Measurements from ENCODE around the gene CEP44.
"Not testable (repeated sequence)": the region's sequence is repeated elsewhere in the genome, so short reads cannot be mapped to it uniquely, and the experiment has no call there.

The CEP44 gene

DNA sequence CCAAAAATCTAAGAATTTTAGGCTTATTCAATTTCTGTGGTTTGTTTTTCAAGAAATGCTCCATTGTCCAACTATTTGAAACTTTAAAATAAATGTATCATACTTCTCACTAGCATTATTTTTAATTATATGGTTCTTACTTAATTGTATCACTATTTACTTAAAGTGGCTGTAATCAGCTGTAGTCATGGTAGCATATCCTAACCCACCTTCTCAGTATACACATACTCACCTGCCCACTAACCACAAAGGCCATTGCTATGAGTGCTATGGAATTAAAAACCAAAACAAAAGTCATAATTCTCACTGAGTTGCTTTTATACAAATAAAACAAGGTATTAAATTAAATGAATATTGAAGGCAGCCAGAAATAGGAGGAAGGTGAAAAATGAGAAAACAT, 5.2 kb upstream of the CEP44 start:
- no peak for DNase-seq (ENCODE audit: low read depth)

DNA sequence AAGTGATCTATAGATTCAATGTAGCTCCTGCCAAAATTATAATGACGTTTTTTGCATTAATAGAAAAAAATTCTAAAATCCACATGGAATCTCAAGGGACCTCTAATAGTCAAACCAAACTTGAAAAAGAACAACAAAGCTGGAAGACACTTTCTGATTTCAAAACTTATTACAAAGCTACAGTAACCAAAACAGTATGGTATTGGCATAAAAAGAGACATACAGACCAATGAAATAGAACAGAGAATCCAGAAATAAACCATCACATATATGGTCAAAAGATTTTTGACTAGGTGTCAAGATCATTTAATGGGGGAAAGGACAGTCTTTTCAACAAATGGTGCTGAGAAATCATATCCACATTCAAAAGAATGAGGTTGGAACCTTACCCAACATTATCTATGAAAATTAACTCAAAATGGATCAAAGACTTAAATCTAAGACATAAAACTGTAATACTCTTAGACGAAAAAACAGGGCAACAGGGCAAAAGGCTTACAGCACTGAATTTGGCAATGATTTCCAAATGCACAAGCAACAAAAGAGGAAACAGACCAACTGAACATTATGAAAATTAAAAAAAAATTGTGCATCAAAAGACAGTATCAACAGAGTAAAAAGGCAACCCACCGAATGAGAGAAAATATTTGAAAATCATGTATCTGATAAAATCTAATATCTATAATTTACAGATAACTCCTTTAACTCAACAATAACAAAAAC, 4.1 kb upstream of the CEP44 start:
- no peak for DNase-seq (ENCODE audit: low read depth)

DNA sequence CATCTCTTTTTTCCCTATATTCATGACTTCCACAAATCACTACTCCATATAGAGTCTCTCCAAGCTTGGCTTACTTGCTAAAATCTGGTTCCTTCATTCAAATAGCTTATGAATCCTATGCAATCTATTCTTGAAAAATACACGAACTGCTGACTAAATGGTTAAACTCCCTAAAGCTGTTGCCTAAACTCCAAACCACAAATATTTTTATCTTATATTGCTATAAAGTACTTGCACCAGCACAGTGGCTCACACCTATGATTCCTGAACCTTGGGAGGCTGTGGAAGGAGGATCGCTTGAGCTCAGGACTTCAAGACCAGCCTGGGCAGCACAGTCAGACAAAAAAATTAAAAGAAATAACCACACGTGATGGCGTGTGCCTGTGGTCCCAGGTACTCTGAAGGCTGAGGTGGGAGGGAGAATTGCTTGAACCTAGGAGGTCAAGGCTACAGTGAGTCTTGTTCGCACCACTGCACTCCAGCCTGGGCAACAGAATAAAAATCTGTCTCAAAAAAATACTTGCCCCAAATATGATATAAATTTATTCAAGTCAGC, 2.5 kb upstream of the CEP44 start:
- no peak for DNase-seq (ENCODE audit: low read depth)

DNA sequence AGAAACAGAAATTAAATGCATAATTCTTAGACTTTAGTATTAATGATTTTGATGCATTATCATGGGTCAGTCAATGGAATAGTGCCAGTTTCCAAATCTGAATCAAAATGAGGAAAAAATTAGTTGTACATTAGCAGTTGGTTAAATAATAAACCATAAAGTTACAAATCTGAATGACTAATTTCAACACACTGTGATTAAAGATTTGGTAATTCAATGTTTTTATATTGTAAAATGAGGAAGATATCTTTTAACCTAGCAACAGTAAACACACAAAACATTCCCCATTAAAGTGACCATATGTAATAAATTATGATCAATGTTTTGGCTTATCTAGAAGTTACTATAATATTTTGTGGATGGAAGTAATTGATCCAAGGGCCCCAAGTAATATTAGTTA, 1.8 kb upstream of the CEP44 start:
- DNase-seq (ENCODE audit: low read depth), result no peak

DNA sequence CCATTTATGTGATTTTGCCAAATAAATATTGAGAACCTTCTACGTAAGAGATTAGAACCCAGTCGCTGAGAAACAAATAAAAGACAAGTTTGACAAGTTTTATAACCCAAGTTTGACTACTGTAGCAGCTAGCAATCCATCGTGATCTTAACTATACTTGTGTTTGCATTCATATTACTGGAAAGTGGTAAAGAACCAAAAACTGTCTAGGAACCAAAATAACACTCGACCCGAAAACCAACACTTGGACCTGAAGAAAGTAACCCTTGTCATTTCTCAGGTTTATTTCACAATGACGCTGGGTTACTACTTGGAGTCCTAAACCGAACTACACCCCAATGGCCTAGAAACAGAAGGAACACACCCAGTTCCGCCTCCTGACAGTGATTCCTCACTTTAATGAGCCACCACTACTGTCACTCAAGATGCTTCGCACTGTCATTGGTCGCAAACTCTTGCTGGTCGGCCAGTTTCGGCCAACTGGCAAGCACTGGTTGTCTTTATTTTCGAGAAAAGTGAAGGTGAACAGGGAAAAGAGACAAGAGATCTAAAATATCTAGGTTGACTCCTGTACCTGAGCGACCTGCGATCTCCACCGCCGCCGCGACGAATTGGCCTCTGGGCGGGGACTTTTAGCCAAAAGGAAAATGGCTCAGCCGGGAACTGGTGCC, 740 bp upstream of the CEP44 start:
- peak; percentile 94 for DNase-seq (ENCODE audit: low read depth)

DNA sequence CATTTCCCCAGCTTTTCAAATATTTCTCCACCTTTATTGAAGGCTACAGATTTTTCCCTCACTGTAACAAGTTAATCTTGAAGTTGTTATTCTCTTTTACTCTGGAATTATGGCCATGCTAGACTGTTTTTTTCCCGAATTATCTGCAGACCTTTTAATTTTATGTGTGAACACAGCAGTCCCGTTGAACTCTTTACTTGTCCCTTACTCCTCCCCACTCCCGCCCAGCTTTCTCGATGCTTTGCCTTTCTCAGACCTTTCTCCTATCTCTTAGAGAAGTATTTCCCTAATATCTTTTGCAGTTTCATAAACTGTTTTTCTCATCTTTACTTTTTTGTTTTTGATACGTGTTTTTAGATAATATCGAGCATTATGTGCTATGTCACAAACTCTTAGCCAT, 776 bp downstream of the CEP44 start:
- DNase-seq (ENCODE audit: low read depth), result no peak

DNA sequence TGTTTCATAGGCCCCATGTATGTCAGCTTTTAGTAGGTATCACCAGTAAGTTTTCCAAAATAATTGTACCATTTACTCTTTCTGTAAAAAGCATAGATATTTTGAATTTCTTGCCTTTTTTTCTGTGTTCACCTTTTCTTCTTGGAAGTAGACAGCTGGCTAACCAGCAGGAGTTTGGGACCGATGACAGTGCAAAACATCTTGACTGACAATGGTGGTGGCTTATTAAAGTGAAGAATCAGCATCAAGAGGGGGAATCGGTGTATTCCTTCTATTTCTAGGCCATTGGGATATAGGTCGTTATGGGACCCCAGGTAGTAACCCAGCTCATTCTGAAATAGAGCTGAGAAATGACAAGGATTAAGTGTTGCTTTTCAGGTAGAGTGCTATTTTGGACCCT, 3.2 kb downstream of the CEP44 start:
- DNase-seq (ENCODE audit: low read depth), result no peak

DNA sequence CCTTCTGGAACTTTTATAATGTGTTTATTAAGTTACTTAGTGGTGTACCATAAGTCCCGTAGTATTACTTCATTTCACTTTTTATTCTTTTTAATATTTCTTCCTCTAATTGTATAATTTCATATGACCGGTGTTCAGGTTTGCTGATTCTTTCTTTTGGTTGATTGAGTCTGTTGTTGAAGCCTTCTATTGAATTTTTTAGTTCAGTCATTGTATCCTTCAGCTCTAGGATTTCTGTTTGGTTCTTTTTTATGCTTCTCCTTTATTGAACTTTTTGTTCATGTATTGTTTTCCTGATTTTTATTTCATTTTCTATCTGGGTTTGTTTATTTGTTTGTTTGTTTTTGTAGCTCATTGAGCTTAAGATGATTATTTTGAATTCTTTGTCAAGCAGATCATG, 8.8 kb downstream of the CEP44 start:
- DNase-seq (ENCODE audit: low read depth), result no peak

DNA sequence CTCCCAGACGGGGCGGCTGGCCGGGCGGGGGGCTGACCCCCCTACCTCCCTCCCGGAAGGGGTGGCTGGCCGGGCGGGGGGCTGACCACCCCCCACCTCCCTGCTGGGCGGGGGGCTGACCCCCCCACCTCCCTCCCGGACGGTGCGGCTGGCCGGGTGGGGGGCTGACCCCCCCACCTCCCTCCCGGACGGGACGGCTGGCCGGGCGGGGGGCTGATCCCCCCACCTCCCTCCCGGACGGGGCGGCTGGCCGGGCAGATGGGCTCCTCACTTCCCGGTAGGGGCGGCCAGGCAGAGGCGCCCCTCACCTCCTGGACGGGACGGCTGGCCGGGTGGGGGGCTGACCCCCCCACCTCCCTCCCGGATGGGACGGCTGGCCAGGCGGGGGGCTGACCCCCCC, 10.9 kb downstream of the CEP44 start:
- DNase-seq (ENCODE audit: low read depth), result not testable (repeated sequence)

DNA sequence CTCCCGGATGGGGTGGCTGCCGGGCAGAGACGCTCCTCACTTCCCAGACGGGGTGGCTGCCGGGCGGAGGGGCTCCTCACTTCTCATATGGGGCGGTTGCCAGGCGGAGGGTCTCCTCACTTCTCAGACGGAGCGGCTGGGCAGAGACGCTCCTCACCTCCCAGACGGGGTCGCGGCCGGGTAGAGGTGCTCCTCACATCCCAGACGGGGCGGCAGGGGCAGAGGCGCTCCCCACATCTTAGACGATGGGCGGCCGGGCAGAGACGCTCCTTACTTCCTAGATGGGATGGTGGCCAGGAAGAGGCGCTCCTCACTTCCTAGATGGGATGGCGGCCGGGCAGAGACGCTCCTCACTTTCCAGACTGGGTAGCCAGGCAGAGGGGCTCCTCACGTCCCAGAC, 11.4 kb downstream of the CEP44 start:
- not testable (repeated sequence) for DNase-seq (ENCODE audit: low read depth)

DNA sequence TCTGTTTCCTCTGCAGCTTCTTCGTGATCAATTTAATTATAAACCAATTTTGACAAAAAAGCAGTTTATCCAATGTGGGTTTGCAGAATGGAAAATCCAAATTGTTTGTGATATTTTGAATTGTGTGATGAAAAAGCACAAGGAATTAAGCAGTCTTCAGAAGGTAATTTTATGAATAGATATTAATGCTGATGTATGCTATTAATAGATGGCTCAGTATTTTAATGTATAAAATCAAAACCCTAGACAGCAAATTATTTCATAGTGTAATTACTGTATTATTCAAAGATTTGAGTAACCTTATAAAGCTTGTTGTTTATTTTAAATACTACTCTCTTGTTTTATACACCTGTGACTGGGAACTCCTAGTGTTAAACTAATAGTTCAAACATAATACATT, 20.0 kb downstream of the CEP44 start:
- no peak for DNase-seq (ENCODE audit: low read depth)

DNA sequence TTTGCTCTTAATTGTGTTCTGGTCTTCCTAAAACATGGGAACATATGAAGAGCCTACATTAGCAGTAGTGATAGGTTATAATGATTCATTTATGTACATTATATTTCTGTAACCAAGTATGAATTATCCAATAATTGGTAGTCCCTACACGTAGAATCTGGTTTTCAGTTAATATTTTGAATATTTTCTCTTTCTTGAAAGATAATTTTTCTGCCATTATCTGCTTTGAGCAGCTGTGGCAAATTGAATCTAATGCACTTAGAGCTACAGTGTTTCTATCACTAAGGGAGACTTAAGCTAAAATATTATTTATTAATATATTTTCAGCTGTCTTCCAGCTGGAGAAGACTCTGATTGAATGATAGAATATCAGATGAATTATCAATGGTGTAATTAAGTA, 21.0 kb downstream of the CEP44 start:
- no peak for DNase-seq (ENCODE audit: low read depth)

DNA sequence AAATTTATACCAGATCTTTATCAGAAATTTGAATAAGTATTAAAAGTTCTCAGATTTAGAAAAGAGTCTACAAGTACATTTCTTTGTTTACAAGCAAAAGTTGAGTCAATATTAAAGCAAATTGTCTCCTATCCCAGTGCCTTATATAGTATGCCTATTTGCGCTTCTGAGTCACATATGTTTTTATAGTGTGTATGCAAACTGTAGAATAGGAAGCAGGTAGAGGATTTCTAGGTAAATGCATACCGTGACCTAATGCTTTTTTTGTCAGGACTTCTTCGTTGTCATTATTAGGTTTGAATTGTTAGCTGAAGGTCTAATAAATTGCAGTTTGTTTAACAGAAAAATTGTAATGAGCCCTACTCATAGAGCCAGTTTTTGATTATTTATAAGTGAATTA, 22.2 kb downstream of the CEP44 start:
- DNase-seq (ENCODE audit: low read depth), result no peak

DNA sequence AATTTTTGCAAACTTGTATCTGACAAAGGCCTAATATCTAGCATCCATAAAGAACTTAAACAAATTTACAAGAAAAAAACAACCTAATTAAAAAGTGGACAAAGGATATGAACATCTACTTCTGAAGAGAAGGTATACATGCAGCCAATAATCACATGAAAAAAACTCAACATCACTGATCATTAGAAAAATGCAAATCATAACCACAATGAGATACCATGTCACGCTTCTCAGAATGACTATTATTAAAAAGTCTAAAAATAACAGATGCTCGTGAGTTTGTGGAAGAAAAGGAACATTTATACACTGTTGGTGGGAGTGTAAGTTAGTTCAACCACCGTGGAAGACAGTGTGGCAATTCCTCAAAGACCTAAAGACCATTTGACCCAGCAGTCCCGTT, 24.0 kb downstream of the CEP44 start:
- DNase-seq (ENCODE audit: low read depth), result no peak

DNA sequence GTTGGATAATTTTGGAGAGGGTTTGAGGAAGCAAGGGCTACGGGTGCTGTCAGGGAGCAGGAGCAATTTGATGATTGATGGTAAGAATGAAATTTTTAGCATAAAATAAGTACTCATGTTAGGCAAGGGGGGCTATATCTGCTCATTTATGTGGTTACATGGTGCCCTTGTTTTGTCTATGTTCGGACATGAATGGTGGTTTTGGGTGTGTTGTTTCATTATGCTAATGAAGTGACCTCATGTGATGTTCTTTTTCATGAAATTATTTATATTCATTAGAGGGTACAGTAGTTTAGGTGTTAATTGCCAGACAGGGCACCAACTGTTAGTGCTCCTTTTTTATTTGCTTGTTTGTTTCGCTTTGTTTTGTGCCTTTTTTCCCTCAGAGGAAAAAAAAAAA, 29.3 kb downstream of the CEP44 start:
- no peak for DNase-seq (ENCODE audit: low read depth)

DNA sequence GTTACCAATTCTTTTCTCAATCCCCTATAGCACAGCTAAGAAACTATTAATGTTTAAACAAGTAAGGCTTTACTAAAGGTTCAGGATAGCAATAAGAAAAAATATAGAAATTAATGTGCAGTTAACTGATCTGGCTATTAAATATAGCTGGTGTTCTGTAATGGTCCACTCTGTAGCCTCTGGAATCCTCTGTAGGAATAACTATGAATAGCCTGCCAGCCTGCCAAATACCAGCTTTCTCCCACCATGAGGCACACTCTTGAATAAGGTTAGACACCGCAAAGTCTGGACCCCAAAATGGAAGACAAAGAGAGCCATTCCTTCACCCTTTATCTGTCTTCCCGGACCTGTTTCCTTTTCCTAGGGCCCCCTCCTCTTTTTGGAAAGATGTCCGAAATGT, 30.6 kb downstream of the CEP44 start:
- DNase-seq (ENCODE audit: low read depth), result no peak

DNA sequence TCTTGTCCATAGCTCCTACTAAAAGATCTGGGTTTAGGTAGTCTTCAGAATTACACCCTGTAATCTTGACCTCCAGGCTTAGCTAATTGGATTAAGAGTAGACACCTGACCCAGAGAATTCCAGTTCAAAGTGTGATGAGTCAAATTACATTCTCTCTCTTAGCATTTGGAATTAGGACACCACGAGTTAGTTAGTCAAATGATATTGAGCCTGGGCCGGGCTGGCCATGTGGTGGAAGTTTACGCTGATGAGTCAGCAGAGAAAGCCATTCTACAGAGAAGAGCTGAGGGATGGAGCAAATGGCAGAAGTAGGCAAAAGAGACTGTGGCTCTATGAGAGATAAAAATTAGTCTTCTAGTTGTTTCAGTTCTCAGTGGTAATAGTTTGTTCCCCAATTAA, 31.1 kb downstream of the CEP44 start:
- peak; percentile 37 for DNase-seq (ENCODE audit: low read depth)

DNA sequence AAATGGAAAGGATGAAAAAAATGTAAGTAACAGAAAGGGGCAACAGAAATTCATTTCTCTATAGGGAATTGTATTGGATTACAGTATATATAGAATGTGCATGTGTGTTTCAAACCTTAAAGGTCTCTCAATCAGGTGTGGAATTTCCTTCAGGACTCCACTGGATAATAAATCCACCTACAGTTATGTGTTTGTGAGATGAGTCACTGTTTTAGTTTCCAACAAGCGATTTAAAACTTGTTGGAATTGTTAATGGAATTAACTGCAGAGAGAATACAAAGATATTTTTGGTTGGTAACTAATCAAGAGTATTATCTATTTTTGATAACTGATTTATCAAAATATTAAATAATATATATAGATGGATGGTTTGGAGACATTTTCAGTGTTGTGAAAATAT, 32.8 kb downstream of the CEP44 start:
- no peak for DNase-seq (ENCODE audit: low read depth)

DNA sequence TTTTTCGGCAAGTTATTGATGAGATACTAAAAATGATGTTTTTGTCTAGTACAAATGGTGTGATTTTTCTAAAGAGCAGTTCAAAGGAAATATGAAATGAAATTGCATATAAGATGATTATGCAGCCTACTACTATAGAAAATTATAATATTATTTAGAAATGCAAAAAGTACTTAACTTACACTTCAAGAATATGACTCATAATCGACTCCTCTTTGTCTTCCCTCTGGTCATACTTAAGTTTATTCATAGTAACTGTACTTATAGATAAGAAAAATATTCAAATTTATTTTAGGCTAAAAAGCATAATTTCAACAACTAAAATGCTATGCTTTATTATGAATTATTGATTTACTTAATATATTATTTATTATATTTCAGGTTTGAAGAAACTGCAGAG, 33.2 kb downstream of the CEP44 start:
- no peak for DNase-seq (ENCODE audit: low read depth)

DNA sequence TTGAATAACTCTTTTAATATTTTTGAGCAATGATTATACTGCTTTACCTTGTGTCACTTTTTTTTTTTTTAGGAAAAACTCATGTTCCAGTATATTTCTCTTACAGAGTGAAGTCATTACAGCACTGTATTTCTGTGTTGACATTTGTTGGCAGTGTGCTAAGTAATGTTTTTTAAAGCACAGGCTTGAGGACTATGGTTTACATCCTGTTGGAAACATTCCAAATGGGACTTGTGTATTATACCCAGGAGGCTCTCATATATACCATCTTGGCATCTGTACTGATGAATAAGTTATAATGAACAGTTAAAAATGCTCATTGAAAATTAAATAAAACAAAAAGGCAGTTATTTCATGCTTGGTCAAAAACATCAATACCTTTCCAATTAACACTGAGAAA, 33.8 kb downstream of the CEP44 start:
- peak; percentile 12 for DNase-seq (ENCODE audit: low read depth)

DNA sequence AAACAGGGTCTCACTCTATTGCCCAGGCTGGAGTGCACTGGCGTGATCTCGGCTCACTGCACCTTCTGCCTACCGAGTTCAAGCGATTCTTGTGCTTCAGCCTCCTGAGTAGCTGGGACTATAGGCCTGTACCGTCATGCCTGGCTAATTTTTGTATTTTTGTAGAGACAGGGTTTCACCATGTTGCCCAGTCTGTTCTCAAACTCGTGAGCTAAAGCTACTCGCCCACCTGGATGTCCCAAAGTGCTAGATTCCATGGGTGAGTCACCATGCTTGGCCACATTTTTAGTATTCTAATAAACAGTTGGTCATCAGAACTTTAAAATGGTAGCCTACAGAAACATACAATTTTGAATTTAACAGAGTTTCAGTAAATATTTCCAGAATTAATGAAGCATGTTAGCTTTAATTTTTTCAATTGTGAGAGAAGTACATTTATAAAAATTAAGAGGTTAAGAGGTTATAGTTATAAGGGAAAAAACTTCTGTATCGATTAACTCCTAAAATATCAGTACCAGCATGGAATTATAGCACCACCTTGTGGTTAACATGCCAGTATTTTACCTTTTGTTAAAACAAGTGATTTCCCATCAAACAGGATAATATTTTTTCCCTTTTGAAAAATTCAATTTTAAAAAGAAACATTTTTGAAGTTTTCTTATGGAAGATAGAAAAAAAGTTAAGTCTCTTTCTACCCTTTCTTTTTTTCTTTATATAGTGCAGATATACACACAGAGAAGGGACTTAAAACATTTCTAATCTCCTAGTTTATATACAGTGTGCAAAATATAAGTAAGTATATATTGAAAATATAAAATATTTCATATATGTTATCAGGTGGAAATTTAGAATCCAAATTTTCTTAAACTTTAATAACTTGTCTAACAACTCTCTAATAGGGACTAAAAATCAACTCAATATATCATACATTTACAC, 35.4 kb downstream of the CEP44 start:
- DNase-seq (ENCODE audit: low read depth), result peak; percentile 10

DNA sequence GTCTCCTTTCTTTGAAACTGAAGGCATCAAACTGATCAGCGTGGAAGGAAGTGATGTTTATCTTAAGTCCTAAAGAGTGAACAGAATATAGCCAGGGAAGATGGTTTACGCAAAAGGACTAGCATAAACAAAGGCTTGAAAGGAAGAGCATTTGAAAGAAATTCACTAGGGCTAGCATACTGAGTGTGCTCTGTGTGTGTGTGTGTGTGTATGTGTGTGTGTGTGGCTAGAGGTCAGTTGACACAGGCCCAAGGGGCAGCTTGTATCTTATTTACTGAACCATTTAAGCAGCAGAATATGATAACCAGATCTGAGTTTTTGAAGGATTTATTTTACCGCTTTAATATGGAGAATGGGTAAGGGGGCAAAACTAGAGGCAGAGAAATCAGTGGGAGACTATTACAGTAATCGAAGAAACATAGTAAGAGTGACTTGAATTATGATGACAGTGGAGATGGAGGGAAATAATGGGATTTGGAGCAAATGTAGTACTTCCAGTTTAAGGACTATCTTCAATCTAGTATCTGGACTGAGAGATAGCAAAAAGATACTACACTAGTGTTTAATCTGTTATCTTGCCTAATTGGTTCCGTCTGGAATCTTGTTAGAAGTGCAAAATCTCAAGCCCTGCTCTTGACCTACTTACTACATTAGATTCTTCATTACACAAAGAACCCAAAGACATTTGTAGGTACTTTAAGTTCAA, 36.9 kb downstream of the CEP44 start:
- no peak for DNase-seq (ENCODE audit: low read depth)

All from fibroblast of gingiva (primary cell).